Fibroblast of skin of scalp (primary cell): ENCODE data around the gene KIZ.
"Not testable (repeated sequence)": the region's sequence is repeated elsewhere in the genome, so short reads cannot be mapped to it uniquely, and the experiment has no call there.

Source experiments
- DNase-seq: peaks from one replicate; pipeline ENCODE4 v3.0.0-alpha.2; 2013

The KIZ gene

DNA sequence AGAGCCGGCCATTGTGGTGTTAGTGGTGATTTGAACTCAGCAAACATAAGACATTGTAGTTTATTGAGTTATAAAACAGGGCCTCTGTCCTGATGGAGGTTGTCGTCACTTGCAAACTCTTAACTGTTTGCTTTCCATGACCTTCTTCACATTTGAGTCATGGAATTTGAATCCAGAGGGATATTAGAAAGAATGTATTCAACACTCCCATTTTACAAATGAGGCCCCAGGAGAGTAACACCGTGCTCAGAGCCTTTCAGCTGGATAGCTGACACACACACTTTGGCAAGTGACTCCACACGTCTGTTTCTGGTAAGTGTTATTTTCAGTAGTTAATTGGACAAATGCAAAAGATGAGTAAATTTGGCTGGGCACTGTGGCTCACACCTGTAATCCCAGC is 104.8 kb downstream of the KIZ start:
- peak; percentile 39 for DNase-seq

DNA sequence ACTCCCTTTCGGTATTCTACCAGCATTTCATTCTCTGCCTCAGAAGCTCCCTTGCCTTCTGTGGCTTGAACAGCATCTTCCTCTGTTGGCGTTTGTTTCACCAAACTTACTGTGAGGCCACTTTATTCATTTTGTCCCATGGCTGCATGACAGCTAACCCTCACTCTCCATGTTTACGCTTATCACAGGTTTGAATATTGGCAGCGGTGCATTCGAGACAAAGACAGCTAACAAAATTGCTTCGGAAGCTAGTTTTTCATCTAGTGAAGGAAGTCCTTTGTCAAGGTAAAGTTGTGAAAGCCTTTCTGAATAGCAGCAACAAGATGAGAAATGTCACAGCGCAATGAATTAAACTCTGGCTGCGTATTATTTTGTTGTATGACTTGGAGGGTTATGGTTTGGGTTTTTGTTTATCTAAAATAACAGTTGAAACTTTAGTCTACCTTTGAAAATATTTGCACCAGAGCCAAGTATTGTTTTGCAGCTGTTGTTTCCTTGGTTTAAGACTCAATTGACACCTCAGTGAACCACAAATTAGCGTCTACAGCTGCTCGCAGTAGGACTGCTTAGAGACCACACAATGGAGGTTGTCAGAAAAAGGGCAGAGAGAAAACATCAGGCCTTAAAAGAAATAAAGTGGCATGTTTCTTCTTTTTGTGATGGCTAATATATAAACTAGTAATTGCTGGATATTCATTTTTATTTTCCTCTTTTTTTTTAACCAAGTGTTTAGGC is 106.8 kb downstream of the KIZ start:
- no peak for DNase-seq

DNA sequence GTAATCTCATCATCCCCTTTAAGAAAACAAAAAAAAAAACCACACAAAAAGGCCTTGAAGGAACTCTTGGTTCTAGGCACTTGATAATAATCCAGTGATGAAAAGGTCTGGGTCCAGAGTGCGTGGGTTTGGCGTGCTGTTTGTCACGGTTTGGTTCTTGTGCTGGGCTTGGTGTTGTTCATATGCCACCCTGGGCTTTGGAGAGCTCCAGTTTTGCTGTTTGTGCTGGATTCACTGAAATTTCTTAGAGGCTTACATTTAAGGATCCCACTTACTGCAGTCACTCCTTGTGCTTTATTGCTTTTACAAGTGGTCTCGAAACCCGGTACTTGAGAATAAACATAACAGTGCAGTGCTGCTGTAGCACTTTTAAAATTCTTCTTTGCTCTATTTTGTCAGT is 108.4 kb downstream of the KIZ start:
- DNase-seq: no peak

DNA sequence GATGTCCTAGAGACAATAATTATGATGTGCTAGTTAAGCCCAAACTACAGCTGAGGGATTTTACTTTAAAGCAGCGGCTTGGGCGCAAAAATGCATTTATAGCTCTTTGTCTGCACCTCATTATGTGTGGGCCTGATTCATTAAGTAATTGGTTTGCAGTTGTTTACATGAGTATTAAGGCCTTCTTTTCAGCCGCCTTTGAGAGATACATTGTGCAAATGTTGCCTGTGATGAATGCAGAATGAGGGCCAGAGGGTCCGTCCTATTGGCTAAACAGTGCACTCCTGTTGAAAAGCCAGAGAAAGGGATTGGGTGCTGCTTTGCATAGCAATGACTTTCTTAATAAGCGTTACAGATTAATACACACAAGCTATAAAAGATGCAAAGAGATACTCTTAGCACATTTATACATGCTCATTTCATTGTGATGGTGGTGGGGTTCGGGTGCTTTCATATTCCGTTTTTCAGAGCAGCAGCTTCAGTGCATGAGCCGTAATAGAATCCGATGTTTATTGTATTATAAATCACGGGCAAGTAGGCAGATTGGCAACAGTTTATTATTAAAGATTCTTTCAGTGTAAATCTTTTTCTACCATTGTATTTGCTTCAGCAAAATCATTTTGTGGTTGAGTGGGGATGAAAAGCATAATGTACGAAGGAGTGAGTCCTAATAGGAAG is 109.1 kb downstream of the KIZ start:
- DNase-seq: no peak

DNA sequence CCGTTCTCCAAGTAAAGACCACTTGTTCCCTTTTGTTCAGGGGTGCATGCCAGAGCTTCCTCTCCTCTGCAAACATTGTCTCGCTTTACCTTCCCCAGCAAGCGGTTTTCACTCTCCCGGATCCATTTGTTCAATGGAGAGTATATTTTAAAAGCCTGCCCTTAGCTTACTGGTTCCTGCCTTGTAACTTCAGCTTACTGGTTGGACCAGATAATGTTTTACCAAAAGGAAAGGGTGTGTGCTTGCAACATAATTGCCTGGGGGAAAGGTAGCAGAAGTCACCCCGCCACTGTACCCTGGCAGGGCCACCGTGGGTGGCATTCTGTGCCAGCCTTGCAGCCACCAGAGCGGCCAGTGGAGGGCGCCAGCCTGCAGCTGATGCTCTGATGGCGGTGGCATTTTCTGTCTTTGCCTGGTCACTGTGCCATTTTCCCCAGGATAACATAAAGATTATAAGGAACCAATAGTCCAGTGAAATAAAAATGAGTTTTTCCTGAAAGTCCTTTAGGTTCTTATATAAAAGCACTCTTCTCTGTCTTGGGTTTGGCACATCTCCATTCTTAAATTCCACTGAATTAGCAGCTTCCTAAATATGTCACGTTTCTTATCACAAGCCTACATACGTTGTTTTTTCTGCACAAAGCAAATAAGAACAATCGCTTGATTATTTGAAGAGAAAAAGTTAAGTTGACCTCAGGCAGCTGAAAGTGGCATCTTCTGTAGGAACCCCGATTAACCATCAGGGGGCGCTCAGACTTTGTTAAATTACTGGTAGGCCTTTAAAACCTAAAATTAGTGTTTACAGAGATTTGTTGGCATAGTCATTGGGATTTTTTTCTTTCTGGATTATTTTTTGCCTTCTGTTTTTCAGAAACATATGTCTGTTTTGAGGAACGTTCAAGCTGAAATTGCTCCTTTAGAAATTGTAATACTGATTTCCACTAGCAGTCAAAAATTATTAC is 109.9 kb downstream of the KIZ start:
- peak; percentile 65 for DNase-seq

DNA sequence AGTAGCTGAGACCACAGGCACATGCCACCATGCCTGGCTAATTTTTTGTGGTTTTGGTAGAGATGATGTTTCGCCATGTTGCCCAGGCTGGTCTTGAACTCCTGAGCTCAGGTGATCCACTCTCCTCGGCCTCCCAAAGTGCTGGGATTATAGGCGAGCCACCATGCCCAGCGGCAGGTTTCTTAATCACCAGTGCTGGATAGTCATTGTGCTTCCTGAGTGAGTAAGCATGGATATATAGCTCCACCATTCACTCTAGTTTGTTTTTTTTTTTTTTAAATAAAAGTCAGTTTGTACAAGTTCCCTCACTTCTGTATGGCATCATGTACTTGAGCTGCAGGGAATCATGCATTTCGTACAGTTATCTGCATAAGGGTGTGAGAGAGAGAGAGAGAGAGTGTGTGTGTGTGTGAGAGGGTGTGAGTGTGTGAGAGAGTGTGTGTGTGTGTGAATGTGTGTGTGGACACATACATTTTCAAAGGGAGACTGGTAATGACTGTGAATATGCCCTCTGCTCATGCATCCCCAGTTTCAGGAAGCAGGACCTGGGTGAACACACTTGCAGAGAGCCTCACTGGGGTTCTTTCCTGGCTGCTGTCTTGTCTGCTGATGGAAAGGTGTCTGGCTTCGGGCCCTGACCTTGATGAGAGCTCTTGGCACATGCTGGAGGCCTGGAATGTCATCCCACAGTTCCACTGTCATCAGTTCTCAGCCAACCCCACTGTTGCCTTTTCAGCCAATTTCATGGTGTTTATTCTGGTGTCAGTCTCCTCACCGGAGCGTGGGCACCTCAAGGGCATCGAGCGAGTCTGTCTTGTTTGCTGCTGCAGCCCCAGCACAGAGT is 112.3 kb downstream of the KIZ start:
- no peak for DNase-seq

DNA sequence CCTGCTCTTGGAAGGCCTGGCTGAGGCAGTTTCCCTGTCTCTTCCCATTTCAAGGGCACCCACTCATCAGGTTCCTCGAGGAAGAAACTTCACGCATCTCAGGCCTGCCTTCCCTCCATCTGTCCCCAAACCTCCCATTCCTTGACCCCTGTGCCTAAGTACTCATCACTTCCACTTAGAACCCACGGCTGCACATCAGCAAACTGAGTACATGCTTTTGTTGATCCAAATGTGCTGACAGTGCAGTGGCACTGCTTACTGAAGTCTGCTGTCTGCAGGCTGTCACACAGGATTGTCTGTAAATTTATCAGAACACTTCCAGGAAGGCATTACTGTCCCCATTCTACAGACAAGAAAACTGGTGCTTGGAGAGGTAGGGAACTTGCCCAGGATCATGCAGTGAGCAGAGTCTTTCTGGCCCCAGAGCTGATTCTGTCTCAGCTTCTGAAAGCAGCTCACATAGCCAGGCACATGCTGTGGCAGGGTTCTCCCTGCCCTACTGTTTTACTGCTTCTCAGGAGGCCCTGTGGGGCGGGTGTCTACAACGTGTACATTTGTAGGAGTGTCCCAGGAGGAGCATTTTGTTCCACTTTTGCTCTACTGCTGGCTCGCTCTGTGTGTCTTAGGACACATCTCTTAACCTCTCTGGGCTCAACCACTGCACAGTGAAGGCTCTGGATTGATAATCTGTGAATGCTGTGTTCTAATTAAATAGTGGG is 113.1 kb downstream of the KIZ start:
- no peak for DNase-seq

DNA sequence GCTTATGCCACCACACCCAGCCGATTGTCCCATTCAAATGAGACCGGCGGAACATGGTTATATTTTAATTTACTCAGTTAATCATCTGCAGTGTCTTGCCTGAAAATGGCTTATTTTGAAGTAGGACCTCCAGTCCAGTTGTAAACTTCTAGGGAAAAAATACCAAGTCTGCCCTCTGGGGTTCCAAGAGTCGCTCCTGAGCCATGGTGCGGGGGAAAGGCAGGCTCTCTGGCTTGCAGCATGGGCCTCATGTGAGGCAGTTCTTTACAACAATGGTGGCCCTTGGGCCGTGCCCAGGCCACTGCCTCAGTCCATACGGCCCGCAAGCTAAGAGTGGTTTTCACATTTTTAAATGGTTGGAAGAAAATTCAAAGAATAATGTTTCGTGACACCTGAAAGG is 114.5 kb downstream of the KIZ start:
- DNase-seq: no peak

DNA sequence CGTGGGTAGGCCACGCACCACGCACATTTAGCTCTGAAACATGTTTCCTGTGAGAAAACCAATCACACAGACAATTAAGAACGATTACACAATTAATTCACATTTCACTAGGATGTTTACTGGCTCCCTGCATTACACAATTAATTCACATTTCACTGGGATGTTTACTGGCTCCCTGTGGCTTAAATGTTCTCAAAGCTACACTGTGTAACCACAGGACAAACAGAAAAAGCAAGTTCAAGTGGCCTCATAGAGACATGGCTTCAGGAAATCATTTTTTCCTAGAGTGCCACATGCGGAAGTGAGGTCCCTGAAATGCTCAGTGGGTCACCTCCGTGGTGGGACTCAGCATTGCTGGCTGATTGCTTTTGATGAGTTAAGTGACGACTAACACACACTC is 115.5 kb downstream of the KIZ start:
- no peak for DNase-seq

DNA sequence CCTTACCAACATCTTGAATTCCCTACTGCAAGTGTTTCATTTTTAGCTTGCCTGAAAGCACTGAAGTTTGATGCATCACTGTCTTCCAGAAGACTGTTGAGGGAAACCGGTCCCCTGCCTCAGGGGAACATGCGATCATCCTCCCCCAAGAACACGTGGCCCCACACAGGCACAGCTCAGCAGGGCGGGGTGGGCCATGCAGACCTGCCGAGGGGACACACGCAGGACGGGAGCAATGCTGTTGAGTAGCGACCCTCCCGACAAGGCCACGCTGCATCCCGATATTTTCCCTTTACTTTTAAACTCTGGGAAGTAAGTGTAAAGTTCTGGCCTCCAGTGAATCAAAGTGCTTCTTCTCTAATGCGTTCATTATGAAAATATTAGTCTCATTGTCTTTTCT is 117.9 kb downstream of the KIZ start:
- no peak for DNase-seq

DNA sequence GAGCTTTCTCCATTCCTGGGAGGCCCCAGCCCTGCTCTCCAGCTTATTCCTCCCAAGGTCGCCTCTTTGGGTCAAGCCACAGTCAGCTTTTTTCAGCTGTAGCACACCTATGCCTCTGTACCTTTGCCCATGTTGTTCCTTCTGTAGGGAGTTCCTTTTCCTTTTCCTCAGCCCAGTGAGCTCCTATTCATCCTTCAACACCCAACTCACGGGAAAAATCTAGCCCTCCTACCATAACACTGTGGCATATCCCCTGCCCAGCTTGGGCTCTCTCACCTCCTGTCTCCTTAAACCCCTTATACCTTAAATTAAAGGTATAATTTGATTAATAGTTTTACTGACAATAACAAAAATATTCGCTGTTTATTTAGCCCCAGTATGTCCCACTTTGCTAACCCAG is 118.9 kb downstream of the KIZ start:
- DNase-seq: no peak

DNA sequence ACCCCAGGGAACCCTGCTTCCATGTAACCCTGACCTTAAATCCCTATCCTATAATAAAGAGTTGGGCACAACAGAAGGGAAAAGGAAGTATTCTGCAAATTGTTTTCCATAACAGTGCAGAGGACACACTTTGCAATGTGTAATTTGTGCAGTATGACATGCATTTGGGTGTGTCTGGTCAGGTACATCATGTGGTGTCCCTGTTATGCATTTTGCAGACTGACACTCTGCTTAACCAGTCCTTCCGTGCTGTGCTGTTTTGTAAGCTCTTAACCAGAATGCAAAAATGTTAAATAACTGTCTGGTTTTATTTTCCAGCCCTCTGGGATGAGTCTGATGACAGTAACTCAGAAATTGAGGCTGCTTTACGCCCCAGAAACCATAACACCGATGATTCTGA is 120.3 kb downstream of the KIZ start:
- no peak for DNase-seq

DNA sequence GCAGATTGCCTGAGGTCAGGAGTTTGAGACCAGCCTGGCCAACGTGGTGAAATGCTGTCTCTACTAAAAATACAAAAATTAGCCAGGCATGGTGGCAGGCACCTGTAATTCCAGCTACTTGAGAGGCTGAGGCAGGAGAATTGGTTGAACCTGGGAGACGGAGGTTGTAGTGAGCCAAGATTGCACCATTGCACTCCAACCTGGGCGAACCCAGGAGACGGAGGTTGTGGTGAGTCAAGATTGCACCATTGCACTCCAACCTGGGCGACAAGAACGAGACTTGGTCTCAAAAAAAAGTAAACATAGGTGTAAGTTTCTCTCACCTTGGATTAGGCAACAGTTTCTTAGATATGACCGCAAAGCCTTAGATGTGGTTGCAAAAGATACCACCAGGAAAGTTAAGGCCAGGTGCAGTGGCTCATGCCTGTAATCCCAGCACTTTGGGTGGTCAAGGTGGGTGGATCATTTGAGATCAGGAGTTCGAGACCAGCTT is 121.8 kb downstream of the KIZ start:
- DNase-seq: not testable (repeated sequence)

DNA sequence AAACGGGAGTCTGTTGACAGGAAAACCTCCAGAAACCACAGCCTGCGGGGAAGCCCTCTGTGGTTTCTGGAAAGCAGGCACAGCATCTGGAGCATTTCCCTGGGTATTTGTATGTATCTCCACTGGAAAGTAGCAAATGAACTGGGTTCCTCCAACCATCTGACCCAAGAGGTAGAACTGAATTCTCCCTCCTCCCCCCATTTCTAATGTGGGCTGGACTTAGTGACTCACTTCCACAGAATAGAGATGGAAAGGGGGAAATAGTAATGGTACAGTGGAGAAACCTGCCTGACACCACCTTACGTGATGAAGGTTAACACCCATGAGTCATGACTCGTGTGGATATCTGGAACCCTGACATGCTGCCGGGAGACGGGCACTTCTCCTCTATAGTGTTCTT is 125.4 kb downstream of the KIZ start:
- DNase-seq: no peak

DNA sequence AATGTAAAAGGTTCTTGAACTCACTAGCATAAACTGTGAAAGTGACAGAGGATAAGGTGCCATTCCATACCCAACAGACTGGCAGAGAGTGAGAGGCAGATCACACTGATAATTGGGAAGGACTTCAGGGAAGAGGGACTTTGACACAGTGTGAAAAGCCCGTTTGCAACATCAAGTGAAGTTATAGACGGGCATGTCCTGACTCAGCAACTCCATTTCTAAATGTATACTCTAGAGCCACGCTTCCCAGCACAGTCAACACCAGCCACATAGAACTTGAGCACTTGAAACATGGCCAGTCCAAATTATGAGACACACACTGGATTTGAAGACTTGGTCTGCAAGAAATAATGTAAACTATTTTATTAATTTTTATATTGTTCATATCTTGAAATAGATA is 131.3 kb downstream of the KIZ start:
- no peak for DNase-seq

DNA sequence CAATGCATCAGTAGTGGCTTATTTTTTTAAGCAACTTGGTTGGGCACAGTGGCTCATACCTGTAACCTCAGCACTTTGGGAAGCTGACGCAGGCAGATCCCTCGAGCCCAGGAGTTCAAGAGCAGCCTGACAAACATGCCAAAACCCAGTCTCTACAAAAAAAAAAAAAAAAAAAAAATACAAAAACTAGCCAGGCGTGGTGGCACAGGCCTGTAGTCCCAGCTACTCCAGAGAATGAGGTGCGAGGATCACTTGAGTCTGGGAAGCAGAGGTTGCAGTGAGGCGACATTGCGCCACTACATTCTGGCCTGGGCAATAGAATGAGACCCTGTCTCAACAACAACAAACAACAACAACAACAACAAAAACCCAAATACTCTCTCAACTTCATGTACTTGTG is 132.5 kb downstream of the KIZ start:
- DNase-seq: no peak

DNA sequence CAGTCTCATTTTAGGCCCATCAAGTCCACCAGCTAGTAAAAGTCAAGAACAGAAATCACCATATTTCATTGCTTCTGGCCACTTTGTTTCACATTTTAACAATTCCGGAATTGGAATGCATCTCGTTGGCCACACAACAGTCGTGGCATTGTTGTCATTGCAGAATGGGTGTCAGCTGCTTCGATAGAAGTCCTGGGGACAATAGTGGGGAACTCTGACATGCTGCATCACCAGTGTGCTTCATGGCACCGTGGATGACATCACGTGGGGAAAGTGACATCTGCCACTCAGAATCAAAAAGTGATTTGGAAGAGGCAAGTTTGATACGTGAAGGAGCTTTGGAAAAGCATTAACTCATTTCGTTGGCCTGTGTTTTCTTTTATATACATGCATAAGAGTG is 133.5 kb downstream of the KIZ start:
- DNase-seq: no peak

DNA sequence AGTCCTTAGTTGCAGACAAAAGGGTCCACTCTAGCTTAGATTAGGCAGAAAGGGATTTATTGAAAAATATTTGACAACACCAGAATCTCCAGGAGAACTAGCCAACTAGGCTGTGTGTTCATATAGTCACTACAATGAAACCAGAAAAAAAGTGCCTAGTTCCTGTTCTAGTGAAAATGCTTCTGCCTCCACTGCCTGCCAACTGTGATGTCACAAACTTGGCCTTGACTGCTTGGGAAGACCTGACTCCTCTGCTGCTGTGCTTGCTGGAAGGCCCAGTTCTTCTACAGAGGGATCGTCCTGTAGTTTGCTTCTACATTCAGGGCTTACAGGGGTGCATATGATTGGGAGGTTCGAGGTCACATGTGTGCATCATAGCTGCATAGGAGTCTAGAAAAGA is 136.9 kb downstream of the KIZ start:
- no peak for DNase-seq

DNA sequence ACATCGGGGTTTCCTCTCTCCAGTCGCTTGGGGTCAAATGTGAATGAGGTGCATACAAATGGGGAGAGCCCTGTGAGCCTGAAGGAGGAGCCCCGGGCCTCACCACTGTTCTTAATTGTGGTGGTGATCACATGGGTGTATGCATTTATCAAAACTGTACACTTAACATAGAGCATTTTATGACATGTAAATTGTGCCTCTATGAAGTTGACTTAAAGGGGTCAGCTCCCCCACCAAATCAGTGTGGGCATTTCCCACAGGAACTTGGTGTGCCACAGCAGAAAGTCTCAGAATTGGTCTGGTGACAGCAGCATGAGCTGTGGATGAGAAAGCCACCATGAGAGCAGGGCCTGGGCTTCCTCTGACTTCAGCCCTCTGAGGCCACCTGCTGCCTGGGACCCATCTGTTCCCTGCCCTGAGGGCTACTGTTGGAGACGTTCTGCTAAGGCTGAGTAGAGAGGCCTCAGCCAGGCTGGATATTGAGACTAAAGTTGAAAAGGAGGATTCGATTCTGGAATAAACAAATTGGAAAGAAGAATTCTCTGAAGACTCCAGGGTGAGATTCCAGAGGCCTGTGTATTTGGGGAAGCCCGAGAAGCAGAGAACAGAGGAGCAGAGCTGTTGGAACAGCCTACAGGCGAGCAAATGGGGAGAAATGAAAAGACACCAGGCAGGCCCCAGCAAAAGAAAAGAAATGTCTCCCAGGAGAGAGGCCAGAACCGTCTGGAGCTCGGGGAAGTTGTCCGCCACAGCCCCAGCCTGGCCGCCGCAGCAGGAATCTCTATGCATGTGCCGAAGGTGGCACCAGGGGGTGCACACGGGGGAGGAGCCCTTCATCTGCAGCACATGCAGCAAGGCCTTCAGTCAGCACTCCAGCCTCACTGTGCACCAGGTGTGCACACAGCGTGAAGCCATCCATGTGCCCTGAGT is 139.6 kb downstream of the KIZ start:
- DNase-seq: no peak

DNA sequence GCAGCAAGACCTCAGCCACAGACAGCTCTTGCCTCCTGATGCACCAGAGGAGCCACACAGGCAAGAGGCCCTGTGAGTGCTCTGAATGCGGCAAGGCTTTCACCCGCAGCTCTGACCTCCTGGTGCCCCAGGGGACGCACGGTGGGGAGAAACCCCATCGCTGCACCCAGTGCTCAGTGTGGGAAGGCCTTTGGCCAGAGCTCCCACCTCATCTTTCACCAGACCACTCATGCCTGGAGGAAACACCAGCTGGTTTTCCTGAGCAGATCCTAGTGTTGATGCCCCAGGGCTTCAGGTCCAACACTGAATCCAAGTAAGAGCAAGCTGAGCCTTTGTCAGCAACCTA is 140.3 kb downstream of the KIZ start:
- no peak for DNase-seq

DNA sequence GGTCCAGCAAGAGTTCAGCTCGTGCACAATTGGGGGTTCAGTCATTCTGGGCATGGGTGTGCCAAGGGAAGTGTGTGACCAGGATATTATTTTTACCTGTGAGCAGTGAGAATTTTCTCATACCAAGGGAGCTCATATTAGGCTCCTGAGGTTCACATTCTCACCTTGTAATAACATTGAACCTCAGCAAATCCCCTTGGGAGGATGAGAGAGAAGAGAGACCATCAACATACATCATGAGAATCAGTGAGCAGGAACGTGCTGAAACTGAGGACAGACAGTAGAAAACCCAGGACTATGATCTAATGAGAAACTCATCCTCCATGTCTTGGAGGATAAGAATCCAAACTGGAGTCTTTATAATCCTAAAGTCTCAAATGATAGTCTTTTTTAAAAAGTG is 143.9 kb downstream of the KIZ start:
- DNase-seq: no peak
